ENCODE results near the gene PI4KA.

PI4KA gene

DNA sequence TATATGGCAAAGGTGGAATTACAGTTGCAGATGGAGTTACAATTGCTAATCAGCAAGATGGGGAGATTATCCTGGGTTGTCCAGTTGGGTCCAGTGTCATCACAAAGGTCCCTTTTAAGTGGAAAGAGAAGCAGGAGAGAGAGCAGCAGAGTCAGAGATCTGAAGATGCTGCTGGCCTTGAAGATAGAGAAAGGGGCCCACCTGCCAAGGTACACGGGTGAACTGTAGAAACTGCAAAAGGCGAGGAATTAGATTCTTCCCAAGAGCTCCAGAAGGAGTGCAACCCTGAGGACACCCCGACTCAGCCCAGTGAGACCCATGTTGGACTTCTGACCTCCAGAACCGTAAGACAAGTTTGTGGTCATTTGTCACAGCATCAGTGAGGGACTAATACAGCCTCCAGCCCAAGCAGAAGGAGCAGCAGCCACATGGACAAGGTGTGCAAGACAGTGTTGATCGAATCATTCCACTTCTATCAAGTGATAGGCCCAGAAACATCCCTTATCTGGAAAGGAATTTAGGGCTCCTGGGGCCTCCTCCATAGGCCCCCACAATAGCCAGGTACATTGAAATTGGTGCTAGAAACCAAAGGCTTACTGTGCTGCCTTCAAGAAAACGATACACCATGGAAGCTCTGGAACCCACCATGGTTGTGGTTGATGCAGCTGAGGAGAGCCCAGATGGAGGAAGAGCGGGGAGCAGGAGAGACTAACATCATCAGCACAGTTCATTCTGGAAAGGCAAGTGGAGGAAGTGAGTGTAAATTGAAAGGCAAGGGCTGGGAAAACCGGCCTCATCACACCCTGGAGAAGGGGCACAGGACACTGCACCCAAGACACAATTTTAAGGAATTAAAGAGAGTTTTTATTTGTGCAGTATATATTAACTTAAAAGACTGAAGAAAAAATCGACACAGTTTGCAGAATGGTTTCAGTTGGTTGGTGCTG, 23.5 kb upstream of the PI4KA start:
- ATAC-seq, result no peak

DNA sequence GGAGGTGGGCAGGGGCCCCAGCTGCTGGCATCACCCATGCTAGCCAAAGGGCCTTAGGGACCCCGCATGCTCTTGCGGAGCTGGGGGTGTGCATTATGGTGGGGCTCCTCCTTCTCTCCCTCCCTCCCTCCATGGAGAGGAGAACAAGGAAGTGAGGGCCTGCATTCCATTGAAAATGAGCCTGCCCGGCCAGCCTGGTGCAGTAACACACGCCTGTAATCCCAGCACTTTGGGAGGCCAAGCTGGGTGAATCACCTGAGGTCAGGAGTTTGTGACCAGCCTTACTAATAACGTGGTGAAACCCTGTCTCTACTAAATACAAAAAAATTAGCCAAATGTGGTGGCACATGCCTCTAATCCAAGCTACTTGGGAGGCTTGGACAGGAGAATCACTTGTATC, 22.6 kb upstream of the PI4KA start:
- no peak for ATAC-seq

DNA sequence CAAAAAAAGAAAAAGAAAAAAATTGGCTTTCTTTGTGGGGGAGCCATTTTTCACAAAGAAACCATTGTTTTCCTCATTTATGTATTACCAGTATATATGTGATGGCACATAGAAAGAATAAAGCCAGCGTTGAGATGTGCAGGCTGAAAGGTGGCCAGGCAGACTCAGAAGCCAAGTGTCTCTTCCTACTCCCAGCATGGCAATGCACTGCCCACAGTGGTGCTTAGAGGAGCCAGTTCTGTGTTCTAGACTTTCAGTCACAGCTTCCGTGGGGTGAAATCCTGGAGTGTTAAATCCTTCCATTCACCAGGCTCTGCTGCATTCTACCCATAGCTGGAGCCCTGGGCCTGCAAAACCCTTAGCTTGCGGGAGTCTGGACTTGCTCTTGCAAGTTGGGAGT, 19.1 kb upstream of the PI4KA start:
- ATAC-seq, result no peak

DNA sequence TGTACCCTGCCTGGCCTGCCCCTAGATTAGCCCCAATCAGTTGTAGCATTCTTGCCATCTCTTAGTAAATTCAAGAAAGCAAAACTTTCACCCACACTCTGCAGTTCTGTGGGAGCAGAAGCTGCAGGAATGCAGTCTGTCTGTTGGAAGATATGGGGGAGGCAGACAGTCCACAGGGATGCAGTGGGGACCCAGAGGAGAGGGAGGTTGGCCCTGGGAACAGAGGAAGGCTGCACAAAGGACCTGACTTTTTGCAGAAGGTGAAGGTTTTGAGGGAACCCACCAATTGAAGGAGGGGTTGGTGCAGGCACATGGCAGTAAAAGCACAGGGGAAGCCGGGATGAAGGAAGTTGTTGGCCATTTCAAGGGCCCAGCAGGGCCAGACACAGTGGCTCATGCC, 16.7 kb upstream of the PI4KA start:
- no peak for ATAC-seq

DNA sequence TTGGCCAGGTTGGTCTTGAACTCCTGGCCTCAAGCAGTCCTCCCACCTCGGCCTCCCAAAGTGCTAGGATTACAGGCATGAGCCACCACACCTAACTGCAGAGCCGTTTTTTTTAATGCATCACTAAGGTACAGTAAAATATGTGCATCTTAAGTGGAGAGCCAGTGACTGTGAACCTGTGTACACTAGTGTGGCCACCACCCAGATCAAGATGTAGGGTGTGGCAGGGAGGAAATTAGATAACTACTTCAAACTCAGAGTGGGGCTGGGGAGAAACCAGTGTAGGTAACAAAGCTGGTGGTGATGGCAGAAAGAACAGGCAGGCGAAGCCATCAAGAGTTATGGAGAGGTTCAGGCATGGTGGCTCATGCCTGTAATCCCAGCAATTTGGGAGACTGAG, 14.6 kb upstream of the PI4KA start:
- ATAC-seq, result no peak

DNA sequence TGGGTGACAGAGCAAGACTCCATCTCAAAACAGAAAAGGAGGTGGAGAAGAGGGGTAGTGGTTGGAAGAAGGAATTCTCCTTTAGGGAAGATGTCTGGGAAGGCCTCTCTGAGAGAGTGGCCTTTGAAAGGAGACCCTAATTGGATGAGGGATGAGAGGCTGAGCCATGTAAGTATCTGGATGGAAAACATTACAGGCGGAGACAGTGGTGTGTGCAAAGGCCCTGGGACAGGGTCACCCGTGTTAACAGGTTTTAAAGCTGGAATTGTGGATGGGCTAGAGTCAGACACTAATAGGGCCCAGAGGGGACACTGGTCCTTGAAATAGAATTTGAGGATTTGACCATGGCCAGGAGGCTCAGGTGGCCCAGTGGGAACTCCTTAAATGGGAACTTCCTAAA, 10.6 kb upstream of the PI4KA start:
- no peak for ATAC-seq

DNA sequence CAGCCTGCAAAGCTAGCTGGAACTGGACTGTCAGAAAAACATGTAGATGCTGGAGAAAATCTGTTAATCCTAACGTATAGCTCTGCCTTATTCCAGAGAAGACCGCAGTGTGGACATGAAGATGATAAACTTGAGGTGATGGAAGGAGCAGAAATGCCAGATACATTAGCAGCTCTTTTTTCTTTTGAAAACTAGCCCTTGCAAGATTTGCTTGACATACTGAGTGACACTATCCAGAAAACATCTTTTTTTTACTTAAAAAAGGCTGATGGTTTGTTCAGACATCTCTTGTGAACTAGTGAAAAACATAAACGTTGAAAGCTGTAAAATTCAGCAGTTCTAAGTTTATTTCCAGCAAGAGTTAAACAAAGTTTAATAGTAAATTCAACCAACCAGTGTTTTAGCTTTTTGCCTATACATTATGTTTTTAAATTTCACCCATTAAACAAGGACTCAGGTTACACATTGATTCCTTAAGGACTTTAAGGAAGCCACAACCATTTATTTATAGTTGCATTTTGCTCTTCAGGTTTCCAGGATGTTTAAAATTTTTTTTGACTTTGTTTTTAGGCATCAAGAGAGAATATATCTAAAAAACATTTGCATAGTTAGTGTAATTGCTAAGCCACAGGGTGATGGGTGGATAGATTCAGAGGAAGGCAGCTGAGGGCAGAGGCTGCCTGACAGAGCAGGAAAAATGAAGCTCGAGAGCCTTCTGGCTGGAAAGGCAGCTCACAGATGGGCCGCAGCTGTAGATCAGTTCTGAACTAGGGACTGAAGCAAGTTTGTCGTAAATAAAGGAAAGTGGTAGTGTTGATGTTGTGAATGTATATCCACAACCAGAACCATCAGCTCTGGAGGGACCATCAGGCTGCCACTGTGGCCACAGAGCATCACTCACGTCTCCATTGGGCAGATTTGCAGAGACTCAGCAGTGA, 9.7 kb upstream of the PI4KA start:
- ATAC-seq, result no peak

DNA sequence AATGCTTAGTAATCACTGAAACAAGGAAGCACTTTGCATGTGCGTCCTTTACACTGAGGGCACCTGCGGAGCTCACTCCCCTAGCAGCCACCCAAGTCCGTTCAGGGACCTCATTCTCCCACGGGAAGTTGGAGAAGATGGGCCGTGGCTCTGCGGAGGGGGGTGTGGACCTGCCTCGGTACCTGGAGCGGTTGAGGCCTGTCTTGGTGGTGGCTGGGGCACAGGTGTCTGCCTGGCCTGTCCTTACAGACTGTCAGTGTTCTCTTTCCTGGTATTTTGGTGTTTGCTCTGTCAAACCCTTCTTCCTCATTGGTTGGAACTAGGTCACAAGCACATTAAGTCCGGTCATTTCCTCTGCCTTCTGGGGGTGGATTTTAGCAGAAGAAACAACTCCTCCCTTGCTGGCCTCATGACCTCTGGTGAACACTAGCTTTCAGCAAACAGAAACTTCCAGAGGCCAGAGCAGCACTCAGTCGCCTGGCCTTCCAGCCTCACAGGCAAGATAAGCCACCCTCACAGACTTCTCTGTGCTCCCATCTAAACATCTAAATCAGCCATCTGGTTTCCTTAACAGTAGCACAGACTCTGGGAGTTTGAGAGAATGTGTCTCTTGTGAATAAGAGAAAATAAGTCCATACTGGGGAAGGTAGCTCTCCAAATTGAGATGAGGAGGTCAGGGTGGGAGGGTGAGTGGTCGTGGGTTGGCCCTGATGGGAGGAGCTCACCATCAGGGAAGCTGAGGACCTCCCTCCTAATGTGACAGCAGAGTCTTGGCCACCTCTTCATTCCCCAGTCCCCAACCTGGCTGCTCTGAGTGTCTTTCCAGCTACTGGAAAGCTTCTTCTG, 8.8 kb upstream of the PI4KA start:
- ATAC-seq, result no peak

DNA sequence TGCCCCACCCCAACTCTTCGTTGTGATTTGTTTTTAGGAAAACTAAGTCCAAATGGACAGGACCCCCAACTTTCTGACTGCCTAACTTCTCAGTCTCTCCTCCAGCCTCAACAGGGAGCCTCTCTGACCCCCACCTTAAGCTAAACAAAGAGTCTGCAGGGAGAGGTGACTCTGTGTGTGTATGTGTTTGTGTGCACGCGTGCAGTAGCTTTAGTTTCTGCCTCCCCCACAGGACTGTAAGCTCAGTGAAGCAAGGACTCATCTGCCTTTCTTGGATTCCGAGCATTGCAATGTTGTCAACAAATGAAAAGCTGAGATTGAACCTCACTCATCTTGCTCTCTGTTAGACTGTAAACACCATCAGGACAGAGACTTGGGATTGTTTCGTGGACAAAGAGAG, 8.1 kb upstream of the PI4KA start:
- ATAC-seq, result no peak

DNA sequence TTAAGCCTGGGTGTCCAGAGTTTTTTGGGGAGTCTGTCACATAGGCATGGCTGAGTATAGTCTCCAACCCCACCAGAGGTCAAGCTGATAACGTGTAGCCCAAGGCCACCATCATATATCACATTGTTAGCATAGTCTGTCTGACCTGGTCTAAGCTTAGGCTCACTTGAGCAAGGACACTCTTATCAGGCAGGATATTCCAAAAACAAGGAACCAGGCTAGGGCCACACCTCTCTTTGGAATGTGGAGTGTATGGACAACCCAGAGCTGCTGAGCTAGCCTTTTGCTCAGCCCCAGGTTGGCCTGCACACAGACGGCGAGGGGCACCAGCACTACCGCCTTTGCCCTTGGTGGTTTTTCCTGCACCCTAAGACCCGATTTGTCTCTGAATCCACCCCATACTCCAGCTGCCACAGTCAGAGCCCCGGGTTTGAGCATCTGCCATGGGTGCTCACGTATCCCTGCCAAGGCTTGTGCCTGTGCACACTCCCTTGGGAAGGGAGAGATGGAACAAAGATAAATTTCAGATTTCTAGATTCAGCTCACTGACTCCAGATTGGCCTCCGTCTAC, 7.3 kb upstream of the PI4KA start:
- no peak for ATAC-seq

DNA sequence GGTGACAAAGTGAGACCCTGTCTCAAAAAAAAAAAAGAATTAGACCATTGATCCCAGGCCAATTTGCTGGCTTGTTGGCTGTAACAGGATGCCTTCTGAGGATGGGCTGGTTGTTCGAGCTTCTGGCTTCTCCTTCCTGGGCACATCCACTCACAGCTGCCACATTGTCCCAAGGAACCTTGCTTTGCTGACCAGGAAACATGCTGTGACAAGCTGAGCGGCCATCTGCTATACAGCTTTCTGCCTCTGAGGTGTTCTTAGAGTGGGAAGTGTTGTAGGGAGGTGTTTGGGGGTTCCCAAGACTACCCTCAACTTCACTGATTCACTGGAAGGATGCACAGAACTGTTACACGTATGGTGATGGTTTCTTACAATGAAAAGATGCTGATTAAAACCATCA, 6.7 kb upstream of the PI4KA start:
- ATAC-seq, result no peak

DNA sequence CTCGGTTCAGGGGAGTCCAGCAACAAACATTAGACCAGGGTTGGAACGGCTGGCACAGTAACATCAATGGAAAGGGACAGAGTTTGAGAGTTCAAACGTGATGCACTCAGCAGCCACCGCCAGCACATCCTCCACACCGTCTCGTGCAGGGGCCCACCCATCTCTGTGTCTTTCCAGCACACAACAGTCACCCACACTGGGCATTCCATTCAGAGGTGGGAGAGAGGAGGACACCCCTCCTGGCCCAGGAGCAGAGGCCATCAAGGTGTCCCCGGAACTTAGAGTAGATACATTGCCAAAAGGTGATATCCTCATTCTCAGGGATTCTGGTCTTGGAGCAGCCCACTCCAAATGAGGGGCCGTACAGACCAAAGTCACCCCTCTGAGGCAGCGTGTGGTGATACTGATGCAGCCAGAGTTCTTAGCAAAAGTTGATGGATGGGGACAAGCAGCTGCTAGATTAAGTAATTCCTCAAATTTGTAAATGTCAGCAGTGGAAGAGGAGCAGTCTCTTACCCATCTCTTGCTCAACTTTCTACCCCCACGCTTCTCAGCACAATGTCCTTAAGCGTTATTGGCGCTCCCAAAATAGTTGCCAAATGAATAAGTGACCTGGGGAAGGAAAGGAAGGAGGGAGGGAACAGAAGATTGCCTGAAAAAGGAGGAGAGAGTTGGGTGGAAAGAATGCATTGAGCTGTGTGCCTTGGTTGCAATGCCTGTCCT, 5.7 kb upstream of the PI4KA start:
- no peak for ATAC-seq

DNA sequence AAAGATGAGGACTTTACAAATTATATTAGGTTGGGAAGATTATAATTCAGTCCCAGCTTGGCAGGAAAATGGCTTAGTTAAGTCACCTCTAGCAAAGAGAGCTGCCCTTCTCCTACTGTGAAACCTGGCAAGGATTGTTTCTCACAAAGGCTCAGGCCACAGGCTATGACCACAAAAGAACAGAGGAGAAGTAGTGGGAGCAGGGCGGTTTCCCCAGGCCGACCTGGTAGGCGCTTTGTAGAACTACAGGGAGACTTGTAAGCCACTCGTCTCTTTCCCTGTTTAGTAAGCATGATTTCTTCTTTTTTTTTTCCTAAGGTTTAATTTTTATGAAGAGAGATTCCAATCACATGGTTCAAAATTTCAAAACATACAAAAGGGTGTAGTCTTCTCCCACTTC, 4.8 kb upstream of the PI4KA start:
- ATAC-seq, result no peak

DNA sequence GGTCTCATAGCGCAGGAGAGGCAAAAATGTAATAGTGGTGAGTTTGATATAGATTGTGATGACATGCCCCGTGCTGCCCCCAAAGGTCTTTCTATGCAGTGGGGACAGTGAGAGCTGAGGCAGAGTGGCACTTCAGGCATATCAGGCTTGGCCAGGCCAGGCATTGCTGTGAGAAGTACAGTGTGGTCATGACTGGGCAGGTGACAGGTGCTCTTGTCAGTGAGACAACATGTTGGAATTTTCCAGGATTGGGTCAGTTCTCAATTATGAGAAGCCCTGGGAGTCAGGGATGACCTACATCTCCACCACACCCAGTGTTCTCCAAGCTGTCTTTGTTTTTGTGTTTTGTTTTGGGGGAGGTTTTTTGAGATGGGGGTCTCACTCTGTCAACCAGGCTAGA, 3.9 kb upstream of the PI4KA start:
- ATAC-seq, result no peak

DNA sequence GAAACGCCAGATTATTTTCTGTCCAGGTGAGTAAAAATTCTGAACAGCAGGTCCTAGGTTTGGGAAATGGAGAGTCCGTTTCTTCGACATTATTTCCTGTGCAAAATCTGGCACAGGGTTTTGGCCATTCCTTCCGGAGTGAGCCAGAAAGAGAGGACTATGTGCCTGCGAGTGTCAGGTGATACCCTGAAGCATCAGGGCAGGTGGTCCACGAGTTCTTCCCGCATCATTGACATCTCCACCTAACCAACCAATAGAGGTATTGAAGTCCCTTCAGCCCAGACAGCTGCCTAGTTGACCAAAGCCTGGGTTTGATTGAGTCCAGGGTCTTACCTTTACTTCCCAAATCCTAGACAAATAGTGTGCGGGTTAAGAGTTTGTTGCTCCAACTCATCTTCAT, 1.0 kb upstream of the PI4KA start:
- ATAC-seq, result no peak

DNA sequence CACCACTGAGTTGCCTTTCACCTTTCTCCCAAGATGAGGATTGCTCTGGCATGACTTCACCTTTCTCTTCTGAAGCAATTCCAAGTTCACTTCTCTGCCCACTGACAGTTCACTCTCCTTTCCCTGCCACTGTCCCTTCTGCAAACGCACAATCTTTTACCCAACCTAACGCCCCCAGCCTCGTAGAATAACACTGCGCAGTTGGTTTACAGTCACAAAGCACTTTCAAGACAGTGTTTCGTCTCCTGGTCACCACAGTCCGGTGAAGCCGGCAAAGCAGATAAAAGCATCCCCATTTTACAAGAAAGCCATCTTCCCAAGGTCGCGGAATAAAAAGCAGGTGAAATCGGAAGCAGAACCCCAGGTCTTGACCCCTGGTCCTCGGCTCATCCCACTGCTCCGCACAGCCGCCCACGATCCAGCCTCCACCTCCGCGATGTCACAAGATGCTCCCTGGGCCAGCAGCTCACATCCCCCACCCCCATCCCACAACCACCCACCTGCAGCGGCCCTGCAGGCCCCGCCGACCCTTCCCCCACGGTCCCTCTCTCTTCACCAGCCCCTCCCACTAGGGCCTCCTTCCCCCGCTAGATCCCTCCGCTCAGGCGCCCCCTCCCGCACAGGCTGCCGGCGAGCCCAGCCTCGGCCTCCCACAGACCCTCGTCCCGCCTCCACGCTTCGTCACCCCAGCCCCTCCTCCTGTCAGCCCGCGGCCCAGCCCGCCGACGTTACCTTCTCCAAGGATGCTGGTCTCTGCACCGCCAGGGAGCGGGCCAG, 585 bp downstream of the PI4KA start:
- peak; percentile 69 to 71 for ATAC-seq

DNA sequence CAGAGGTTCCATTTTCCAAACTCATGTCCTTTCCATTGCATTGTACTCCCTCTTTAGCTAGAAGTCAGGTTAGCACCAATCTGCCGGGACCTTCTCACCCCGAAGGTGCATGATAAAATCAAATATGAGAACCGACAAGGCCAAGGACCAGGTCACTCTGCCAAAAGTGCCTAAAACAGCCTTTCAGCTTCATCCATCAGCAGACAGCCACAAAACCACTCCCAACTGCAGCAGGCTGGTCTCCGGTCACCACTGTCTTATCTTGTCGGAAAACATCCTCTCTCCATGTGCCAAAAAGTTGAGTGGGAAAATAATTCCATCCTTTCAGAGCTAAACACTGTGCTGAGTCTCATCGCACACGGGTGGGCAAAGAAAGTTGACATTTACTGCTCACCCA, 1.4 kb downstream of the PI4KA start:
- no peak for ATAC-seq

DNA sequence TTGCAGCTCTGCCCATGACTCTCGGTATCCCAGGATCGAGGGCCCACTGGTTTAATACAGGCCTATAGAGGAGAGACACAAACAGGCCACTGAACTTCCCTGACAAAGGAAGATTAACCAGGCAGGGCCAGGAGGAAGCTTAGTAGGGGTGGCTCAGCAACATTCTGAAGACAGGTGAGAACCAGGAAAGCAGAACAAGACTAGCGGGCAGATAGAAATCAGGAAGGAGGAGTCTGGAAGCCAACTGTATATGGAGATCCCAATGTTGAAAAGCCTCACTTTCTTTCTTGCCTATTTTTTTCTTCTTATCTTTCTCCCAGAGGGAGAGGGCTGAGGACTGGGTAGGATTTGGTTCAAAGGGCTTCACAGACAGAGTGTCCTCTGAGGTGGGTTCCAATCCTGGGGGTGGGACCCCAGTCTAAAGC, 5.4 kb downstream of the PI4KA start:
- no peak for ATAC-seq

DNA sequence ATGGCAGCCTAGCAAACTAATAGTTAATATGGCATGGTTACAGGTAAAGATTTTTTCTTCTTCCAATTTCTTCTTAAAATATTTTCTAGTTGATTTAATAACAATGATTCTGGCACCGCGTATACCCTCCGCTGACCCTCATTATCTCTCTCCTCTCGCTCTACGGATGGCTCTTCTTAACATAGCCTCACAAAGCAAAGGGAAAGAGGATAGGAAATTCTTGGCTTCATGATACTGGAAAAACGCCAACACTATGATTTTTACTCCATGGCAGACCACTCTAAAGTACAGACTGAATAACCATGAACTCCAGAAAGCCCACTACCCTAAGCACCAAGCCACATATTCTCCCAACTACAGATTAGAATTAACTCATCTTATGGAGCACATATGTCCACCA, 6.1 kb downstream of the PI4KA start:
- no peak for ATAC-seq

DNA sequence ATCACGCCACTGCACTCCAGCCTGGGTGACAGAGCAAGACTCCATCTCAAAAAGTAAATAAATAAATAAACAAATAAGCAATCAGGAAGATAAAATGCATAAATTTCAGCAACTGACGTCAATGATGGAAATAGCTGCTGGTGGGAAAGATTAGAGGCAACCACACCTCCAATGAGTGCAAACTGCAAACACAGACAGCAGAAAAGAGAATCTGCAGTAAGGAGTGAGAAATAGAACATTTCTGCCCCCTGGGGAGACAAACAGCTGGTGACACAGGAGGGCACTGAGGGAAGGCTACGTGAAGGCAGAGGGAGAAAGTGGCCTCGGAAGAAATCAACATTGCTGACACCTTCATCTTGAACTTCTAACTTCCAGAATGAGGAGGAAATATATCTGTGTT, 6.5 kb downstream of the PI4KA start:
- no peak for ATAC-seq

DNA sequence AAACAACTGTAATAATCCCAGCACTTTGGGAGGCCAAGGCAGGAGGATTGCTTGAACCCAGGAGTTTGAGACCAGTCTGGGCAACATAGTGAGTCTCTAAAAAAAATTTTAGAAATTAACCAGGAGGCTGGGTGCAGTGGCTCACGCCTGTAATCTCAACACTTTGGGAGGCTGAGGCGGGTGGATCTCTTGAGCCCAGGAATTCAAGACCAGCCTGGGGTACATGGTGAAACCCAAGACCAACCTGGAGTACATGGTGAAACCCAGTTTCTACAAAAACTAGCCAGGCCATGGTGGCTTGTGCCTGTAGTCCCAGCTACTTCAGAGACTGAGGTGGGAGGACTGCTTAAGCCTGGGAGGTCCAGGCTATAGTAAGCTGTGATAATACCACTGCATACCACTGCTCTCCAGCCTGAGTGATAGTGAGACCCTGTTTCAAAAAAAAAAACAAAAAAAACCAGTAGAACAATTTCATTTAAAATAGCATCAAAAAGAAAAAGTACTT, 11.2 kb downstream of the PI4KA start:
- no peak for ATAC-seq

Data from activated CD4-positive, CD25-positive, alpha-beta regulatory T cell treated with anti-CD3 and anti-CD28 coated beads, Interleukin-2, amount 50 U/mL, for 24 hours (primary cell).